NCI-H748 treated with DMSO at 0.1 percent for 48 hours (cell line): ENCODE data around the gene KCTD11.

ENCODE experiments used
- DNase-seq: peaks from one replicate; lab custom pipeline; 2025; lab: John Stamatoyannopoulos, UW

KCTD11 gene

DNA sequence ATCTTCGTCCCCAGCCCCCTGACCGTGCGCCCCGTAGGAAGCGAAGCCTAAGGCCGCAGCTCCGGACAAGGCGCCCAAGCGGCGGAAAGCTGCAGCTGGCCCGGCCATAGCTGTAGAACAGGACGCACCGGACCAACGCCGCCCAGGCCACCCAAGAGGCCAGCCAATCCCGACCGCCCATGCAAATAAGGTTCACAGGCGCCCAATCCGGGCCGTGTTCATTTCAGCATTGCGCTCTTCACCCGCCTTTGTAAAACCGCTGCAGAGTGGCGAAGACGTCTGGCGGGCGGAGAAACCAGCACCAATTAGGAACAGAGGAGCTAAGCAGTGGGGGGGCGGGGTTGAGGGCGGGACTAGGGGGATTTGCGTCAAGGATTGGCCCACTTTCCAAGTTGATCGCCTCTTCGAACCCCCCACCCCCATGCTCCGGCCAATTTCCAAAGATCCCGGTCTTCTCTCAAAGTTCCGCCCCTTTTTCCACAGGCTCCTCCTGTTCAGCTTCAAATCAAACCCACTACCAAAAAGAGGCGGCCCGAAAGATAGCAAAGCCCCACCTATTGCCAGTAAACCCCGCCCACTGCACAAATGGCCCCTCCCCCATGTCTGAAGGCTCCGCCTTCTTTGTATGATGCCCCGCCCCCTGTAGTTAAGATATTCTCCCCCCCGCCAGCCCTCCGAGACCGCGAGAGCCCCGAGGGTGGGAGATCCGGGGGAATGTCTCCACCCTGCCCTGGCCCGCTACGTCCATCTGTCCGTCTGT lies 52.2 kb downstream of the KCTD11 start, which contains the start of gene TMEM256:
Gene TMEM256, minus strand, starts transcription at position 121 of the 760 bp plus-strand sequence. Its CDS starts 13 bp downstream, at position 108.
- DNase-seq = peak; percentile 100
